Activated CD4-positive, alpha-beta T cell treated with anti-CD3 and anti-CD28 coated beads, Interleukin-2, Interleukin-6, amounts not matched to agents 100 ng/mL and 50 ng/mL, durations not matched to agents 16 hours and 8 hours (primary cell): ENCODE measurements around the gene PCDH20.
"Not testable (repeated sequence)": the region's sequence is repeated elsewhere in the genome, so short reads cannot be mapped to it uniquely, and the experiment has no call there.

ENCODE experiments used
- DNase-seq: peaks from one replicate; pipeline ENCODE4 v3.0.0-alpha.2; 2020

PCDH20 gene

GRCh38 chr13:61415749-61416148 is at the start of gene PCDH20:
Gene PCDH20 (minus strand): TSS chr13:61415849. CDS start chr13:61415158, 691 bp downstream.
- no peak for DNase-seq

DNA sequence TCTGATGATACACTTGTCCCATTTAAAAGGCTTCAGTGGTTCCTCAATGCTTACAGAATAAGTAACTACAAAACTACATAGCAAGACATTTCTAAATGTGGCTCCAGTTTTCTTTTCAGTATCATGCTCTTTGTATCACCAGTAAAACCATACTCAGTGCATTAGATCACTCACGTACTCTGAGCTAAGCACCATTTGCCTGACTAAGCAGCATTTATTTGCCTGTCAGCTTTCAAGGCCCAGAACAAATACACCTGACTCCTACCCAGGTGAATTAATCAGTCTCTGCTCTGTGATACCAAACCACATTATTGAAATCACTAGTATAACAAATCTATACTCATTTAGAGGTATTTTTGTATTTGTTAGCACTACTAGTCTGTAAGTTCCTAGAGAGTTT is 47.4 kb upstream of the PCDH20 start:
- DNase-seq, result no peak

- no peak for DNase-seq
These were observed 37.5 kb upstream of the PCDH20 start for GRCh38 chr13:61453121-61453520.

GRCh38 chr13:61432029-61432428 is 16.4 kb upstream of the PCDH20 start:
- no peak for DNase-seq

DNA sequence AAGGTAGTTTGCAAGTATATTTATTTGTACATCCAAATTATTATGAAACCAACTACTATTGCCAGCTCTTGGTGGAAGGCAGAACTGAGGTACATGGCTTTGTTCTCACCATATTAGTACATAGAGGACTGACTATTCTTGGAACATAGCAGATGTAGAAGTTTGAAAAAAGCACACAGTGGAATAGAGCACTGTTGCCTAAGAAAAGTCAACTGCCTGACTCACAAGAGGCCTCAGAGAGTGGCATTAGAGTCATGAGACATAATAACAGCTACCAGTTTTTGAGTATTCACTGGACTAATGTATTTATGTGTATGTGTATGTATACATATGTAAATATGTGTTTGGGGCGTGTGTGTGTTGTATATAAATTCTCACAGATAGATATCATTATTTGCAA is 8.3 kb upstream of the PCDH20 start:
- DNase-seq, result no peak

GRCh38 chr13:61417086-61417570 is 1.5 kb upstream of the PCDH20 start:
- no peak for DNase-seq

DNA sequence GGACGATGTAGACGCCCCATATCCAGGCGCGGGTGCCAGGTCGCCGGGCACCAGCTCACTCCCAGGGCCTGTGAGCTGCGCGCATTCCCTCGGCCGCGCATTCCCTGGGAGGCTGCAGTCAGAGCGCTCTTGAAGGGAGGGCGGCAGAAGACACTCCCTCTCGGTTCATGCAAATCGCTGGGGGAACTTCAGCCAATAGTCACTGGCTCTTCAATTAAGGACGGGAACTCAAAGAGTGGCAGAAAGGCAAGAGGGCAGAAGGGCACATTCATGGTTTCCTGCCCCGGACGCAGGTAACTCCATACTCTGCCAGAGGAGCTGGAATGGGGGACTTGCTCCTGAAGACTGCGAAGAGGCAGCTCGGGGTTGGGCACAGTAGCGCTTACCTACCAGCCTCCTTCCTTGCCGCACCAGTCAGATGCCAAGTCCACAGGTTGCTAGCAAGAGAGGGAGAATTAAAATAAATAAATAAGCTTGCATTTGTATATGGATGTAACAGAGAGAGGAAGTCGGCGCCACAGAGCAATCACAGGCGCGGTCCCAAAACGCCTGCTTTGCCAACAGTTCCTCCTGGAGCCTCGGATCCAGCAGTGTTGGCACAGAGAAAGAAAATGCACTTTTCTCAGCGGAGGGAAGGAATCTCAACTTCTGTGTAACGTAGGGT is 459 bp downstream of the PCDH20 start:
- no peak for DNase-seq

DNA sequence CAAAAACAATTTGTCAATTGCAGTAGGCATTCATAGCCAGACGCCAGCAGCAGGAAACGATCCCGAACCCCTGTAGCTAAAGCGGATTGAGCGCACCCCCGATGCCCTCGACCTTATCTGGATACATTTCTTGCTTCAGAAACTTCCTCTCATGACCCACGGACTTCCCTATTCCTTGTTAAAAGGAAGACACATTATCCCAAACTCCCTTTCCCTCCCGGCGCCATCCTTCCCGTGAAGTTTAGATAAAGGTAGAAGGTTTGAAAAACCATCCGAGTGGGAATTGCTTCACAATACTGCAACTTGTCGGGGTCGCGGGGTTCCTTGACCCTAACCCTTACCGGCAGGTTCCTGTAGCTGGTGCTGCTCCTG is 977 bp downstream of the PCDH20 start:
- no peak for DNase-seq

DNA sequence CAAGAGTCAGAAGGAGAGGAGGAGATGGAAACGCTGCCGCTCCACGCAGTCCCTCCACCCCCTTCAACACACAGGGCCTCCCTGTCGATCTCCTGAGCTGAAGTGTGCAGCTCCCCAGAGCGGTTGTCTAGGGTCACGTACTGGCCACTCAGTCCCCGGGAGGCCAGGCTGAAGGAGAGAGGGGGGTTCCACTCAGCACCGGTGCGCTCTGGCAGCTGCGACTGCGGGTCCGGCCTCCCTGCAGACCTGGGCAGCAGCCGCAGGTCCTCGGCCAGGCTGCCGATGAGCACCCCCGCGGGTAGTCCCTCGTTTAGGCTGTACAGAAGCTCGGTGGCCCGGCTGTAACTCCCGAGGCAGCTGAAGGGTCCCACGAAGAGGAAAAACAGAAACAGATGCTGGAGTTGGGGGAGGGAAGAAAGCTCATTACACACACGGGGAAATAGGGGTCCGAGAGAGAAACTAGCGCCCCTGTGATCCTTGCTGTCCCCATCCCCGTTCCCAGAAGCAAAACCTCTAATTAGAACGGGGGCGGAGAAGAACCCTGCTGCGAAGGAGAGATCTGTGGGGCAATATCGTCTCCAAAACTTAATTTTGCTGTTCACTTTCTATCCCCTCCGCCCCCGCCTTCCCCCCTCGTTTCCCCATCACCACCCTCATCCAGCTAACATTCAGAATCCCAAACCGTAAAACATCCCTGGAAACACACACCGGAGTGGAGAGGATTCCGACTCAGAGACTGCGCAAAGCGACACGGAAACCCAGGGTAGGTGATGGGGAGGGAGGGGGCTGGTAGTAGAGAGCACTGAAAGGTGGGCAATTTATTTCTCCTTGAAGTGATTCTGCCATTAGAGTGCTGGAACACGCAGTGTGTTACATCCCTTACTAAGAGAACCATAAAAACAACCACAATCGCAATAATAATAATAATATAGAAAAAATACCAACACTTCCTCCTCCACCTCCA is 1.8 kb downstream of the PCDH20 start:
- no peak for DNase-seq

- DNase-seq, result peak; percentile 10
These were observed 4.9 kb downstream of the PCDH20 start for GRCh38 chr13:61410669-61411297.

DNA sequence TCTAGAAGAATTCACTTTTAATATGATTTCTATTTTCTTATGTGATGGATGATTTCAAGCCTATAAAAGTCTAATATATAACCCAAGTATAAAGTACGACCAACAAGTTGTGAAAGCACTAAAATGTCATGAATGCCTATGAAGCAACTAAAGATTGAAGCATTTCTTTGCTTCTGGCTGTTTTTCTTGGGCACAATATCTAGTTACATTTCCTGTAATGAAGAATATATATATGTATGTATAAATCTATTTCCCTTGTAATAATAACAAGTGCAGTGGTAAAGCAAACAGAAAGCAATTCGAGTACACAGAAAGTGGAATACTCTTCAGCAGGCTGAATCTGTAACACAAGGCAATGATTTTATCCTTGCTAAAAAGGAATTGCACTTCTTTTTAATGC is 5.4 kb downstream of the PCDH20 start:
- no peak for DNase-seq

DNA sequence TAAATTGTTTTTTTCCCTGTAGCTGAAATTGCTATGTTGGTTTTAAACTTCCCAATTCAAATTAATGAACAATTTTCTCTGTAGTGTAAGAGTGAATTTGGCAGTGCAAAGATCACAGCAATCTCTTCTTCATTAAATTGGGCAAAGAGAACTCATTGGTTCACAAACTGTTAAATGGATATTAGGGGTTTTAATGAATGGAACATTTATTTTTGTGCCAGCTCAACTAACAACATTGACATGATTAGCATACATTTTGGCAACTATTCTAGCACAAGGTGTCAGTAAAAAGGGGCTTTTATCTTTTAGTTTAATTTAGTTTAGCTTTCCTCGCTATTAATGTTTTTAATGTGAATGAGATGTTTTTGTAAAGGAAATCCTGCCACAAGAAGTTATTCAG is 7.1 kb downstream of the PCDH20 start:
- DNase-seq, result no peak

DNA sequence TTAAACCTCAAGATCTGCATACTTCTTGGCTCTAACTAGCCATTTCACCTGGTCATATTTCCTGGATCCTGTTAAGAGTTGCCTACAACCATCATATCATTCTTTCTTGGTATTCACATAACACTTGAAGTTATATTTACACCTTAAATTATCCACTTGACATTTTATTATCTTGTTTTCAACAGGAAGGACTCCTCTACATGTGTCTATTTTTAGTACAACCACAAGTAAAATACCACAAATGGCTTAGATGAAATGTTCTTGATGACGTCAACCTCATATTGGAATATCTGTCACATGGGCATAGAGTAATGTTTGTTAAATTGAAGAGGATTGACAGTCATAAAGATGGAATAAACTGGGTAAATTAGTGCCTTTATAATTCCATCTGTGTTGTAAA is 9.4 kb downstream of the PCDH20 start:
- no peak for DNase-seq

- DNase-seq, result no peak
These were observed 19.5 kb downstream of the PCDH20 start for GRCh38 chr13:61396121-61396520.

DNA sequence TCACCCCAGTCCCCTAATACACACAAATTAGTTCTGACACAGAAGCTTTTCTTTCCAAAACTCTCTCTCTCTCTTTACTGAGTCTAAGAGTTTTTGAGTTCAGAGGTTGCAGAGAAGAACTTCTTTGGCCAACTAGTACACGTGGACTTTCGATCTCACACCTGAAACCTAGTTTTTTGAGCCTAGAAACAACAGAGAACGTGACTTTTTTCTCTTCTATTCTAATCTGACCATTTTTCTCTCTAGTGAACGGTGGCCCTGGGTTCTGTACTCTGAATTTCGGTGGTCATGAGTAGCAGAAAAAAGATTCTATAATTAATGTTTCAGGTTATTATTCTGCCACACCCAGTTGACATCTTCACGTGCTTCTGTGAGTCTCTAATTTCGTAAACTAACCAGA is 24.2 kb downstream of the PCDH20 start:
- DNase-seq, result no peak

DNA sequence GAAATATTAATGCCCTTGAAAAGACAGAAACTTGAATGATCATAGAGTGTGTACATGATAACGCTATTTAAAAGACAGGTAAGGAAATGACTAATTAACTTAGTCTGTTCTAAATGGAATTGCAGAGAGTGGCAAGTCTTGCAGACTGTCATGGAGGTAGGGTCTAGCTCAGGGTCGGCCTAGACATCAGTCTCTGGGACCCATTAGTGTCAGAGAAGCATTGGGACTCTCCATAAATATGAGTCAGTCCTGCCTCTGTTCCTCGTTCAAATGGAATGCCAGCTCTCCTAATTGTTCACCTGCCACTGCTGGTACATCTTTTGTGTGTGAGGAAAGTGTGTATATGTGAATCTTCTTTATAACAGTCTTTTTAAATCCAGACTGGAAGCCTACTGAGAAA is 28.0 kb downstream of the PCDH20 start:
- no peak for DNase-seq

GRCh38 chr13:61383111-61383510 is 32.5 kb downstream of the PCDH20 start:
- no peak for DNase-seq

- DNase-seq, result no peak
These were observed 45.1 kb downstream of the PCDH20 start for GRCh38 chr13:61370520-61370919.

DNA sequence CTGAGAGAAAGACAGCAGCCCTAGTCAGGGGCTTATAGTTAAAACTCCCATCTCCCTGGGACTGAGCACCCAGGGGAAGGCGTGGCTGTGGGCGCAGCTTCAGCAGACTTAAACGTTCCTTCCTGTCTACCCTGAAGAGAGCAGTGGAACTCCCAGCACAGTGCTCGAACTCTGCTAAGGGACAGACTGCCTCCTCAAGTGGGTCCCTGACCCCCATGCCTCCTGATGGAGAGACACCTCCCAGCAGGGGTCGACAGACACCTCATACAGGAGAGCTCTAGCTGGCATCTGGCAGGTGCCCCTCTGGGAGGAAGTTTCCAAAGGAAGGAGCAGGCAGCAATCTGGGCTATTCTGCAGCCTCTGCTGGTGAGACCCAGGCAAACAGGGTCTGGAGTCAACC is 51.0 kb downstream of the PCDH20 start:
- DNase-seq, result not testable (repeated sequence)

DNA sequence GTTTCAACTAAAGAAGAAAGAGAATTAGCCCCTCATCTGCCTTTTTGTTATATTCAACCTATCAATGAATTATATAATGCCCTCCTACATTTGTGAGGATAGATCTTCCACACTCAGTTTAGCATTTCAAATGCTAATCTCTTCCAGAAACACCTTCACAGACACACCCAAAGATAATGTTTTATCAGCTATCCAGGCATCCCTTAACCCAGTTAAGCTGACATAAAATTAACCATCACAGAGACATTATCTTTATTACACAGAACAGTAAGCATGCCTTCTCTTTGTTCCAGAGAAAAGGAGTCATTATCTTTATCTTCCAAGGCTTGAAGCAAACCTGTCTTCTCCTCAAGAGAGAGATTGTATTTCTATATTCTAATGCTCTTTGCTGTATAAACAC is 53.1 kb downstream of the PCDH20 start:
- no peak for DNase-seq
